DOHH2 (cell line): ENCODE results near the gene ZNF276.

ENCODE experiments used
- H3F3A ChIP-seq: fragments of 200-600 bp; sonication (generic), shearing (Covaris generic); 2 replicates; pipeline ENCODE4 v1.6.0; 2016; ENCODE audit warnings: antibody characterized with exemption, mild to moderate bottlenecking; ENCODE audit not compliant: control insufficient read depth, insufficient read depth
- H3K27ac ChIP-seq: fragments of 200-600 bp; sonication (generic); 2 replicates; pipeline ENCODE4 v1.5.1; 2014; ENCODE audit warnings: low read depth, mild to moderate bottlenecking, low read length, moderate library complexity
- H3K27me3 ChIP-seq: fragments of 200-600 bp; sonication (generic); 2 replicates; pipeline ENCODE4 v1.6.1; 2014; ENCODE audit warnings: mild to moderate bottlenecking, low read length, mixed read lengths; ENCODE audit not compliant: control insufficient read depth
- H3K36me3 ChIP-seq: fragments of 200-600 bp; sonication (generic); 2 replicates; pipeline ENCODE4 v1.6.1; 2014; ENCODE audit warnings: mild to moderate bottlenecking, low read length, moderate library complexity, mixed read lengths; ENCODE audit not compliant: control insufficient read depth
- H3K4me1 ChIP-seq: fragments of 200-600 bp; sonication (generic); 2 replicates; pipeline ENCODE4 v1.6.1; 2014; ENCODE audit warnings: mild to moderate bottlenecking, low read length, mixed read lengths; ENCODE audit not compliant: control insufficient read depth
- H3K4me2 ChIP-seq: fragments of 200-600 bp; sonication (generic); 2 replicates; pipeline ENCODE4 v1.6.0; 2014; ENCODE audit warnings: mild to moderate bottlenecking, low read length, moderate library complexity
- H3K4me3 ChIP-seq: fragments of 200-600 bp; sonication (generic); 2 replicates; pipeline ENCODE4 v1.5.1; 2014; ENCODE audit warnings: mild to moderate bottlenecking, low read length, mixed read lengths
- H3K79me2 ChIP-seq: fragments of 200-600 bp; sonication (generic); 2 replicates; pipeline ENCODE4 v1.6.1; 2014; ENCODE audit warnings: mild to moderate bottlenecking, low read length, mixed read lengths; ENCODE audit not compliant: control insufficient read depth
- H3K9me2 ChIP-seq: fragments of 200-600 bp; sonication (generic); replicated peaks from 2 replicates; pipeline ENCODE4 v1.6.1; 2014; ENCODE audit warnings: mild to moderate bottlenecking, low read length, mixed read lengths; ENCODE audit not compliant: control insufficient read depth
- H3K9me3 ChIP-seq: fragments of 200-600 bp; sonication (generic); 2 replicates; pipeline ENCODE4 v1.6.1; 2014; ENCODE audit warnings: antibody characterized with exemption, low read length, mixed read lengths; ENCODE audit not compliant: control insufficient read depth, insufficient read depth
- H4K20me1 ChIP-seq: fragments of 200-600 bp; sonication (generic); 2 replicates; pipeline ENCODE4 v1.6.0; 2014; ENCODE audit warnings: low read depth, mild to moderate bottlenecking, antibody characterized with exemption, low read length, moderate library complexity; ENCODE audit not compliant: control insufficient read depth, insufficient read depth
- CTCF ChIP-seq: fragments of 200-600 bp; sonication (generic); IDR thresholded peaks from one replicate; pipeline ENCODE4 v1.5.1; 2014; ENCODE audit warnings: antibody characterized with exemption, mild to moderate bottlenecking, low read depth, low read length; ENCODE audit not compliant: poor library complexity, severe bottlenecking
- EZH2phosphoT487 ChIP-seq: fragments of 200-600 bp; sonication (generic); IDR thresholded peaks from 2 replicates; pipeline ENCODE4 v1.6.1; 2017; ENCODE audit warnings: borderline replicate concordance, mild to moderate bottlenecking, antibody characterized with exemption, low read length, moderate library complexity, mixed read lengths

The ZNF276 gene

GRCh38 chr16:89749637-89750036 is 28.3 kb downstream of the ZNF276 start:
- H3F3A ChIP-seq: no peaks in the 10 kb centered on the region
- H3K27me3 ChIP-seq: no peaks in the 10 kb centered on the region
- no peak for TF ChIP-seq EZH2phosphoT487
- no peak for TF ChIP-seq CTCF
- H3K4me3 ChIP-seq: no peak overlapping the region
- H3K9me3 ChIP-seq: no peaks in the 10 kb centered on the region
- H4K20me1 ChIP-seq: no peaks in the 10 kb centered on the region
- H3K36me3 ChIP-seq: peaks cover 83% of the 10 kb centered on the region
- H3K27ac ChIP-seq: no peak overlapping the region
- H3K4me2 ChIP-seq: no peak overlapping the region
- no peaks in the 10 kb centered on the region for H3K4me1 ChIP-seq
- peaks cover 21% of the 10 kb centered on the region for H3K79me2 ChIP-seq
- H3K9me2 ChIP-seq: no peaks in the 10 kb centered on the region

DNA sequence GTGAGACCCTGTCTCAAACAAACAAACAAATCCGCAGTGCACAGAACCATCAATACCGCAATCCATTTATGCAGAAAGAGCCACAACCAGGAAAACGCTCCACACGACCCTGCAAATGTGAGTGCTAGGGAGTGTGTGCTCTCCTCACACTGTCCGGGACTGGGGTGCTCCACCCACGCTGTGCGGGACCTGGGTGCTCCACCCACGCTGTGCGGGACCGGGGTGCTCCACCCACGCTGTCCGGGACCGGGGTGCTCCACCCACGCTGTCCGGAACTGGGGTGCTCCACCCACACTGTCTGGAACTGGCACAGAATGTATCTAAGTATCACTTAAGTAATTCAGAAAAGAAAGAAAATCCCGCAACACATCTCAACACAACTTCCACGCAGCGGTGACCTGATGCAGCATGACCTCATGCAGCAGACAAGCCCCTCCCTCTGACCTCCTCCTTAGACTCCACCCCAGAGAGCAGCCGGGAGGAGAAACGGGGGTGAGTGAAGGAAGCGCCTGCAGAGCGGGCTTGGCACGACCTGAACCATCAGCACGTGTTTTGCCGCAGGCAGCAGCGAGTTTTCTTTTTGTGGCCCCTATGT is 38.5 kb downstream of the ZNF276 start:
- H3K79me2 ChIP-seq: peaks cover 77% of the 10 kb centered on the region
- peaks cover 10% of the 10 kb centered on the region for H3K4me1 ChIP-seq
- H3K36me3 ChIP-seq: peaks cover 95% of the 10 kb centered on the region

DNA sequence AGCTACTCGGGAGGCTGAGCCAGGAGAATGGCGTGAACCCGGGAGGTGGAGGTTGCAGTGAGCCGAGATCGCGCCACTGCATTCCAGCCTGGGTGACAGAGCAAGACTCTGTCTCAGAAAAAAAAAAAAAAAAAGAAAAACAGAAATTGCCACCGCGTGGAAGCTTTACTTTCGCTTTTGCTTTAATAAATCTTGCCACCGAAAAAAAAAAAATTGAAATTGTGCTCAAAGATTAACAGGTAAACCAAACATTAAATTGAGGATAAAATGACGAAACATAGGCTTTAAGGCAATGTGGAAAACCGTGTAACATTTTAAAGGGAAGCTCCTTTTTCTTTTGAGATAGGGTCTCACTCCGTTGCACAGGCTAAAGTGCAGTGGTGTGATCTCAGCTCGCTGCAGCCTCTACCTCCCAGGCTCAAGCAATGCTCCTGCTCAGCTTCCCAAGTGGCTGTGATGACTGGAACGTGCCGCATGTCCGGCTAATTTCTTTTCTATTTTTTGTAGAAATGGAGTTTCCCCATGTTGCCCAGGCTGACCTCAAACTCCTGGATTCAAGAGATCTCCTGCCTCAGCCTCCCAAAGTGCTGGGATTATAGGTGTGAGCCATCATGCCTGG is 40.1 kb downstream of the ZNF276 start:
- peaks cover 4% of the 10 kb centered on the region; the same call in 1 of the 2 replicates for H3F3A ChIP-seq
- H3K4me1 ChIP-seq: peaks cover 24% of the 10 kb centered on the region
- peaks cover 71% of the 10 kb centered on the region for H3K79me2 ChIP-seq
- no peak overlapping the region for H3K4me2 ChIP-seq
- H3K27ac ChIP-seq: no peak overlapping the region
- no peak overlapping the region for H3K4me3 ChIP-seq
- no peaks in the 10 kb centered on the region for H3K9me3 ChIP-seq
- no peaks in the 10 kb centered on the region for H3K9me2 ChIP-seq
- no peaks in the 10 kb centered on the region for H3K27me3 ChIP-seq
- TF ChIP-seq CTCF: no peak
- TF ChIP-seq EZH2phosphoT487: no peak
- H4K20me1 ChIP-seq: peaks cover 6% of the 10 kb centered on the region; the same call in 1 of the 2 replicates
- peaks cover 93% of the 10 kb centered on the region for H3K36me3 ChIP-seq

More for the DNA sequence above, 38.5 kb downstream of the ZNF276 start:
- no peaks in the 10 kb centered on the region for H3K9me2 ChIP-seq
- no peaks in the 10 kb centered on the region for H3K9me3 ChIP-seq
- no peaks in the 10 kb centered on the region for H3K27me3 ChIP-seq
- no peaks in the 10 kb centered on the region; the same call in 1 of the 2 replicates for H3F3A ChIP-seq
- H3K4me2 ChIP-seq: no peak overlapping the region
- H3K4me3 ChIP-seq: no peak overlapping the region
- H4K20me1 ChIP-seq: peaks cover 9% of the 10 kb centered on the region; the same call in 1 of the 2 replicates
- H3K27ac ChIP-seq: no peak overlapping the region
- TF ChIP-seq EZH2phosphoT487 (no peak), CTCF (no peak)
